Stomach (tissue), 9 donors: Measurements from ENCODE around the gene OBP2B. TPM values are rescaled to one million over a fixed set of nuclear protein-coding genes. Genes with fewer than 3 reads are reported as not detected.
A peak's percentile ranks its signal among the peaks of the same experiment; 100 is the strongest.

Experiments used
- DNase-seq, 2 donors: peaks; one replicate each; pipeline versions ENCODE4 v3.0.0 to v3.0.0-alpha.2; 2013 to 2019
- H3K27ac ChIP-seq, 5 donors: fragments of 200-600 bp in 4 of 5; sonication (generic) in 4 of 5; one replicate each; pipeline ENCODE4 v1.5.1; 2013 to 2019; ENCODE audit warnings: mild to moderate bottlenecking in 1 of 5, moderate library complexity in 1 of 5
- H3K27me3 ChIP-seq, 3 donors: fragments of 200-600 bp; sonication (generic); one replicate each; pipeline ENCODE4 v1.5.1; 2017 to 2019; ENCODE audit warnings: mixed run types in 1 of 3
- H3K36me3 ChIP-seq, 4 donors: fragments of 200-600 bp; sonication (generic); 1 replicate in 3 of 4; 2 replicates in 1 of 4; pipeline ENCODE4 v1.5.1; 2016 to 2019
- H3K4me1 ChIP-seq, 4 donors: fragments of 200-600 bp; sonication (generic); one replicate each; pipeline ENCODE4 v1.5.1; 2016 to 2019
- H3K4me3 ChIP-seq, 4 donors: fragments of 200-600 bp; sonication (generic) in 3 of 4; one replicate each; pipeline ENCODE4 v1.5.1; 2016 to 2019; ENCODE audit warnings: mild to moderate bottlenecking in 1 of 4
- H3K9me3 ChIP-seq, 4 donors: fragments of 200-600 bp; sonication (generic); one replicate each; pipeline ENCODE4 v1.5.1; 2016 to 2019
- CTCF ChIP-seq, 7 experiments: fragments of 450-650 bp in 4 of 7; fragments of 200-600 bp in 3 of 7; sonication (generic) in 3 of 7; IDR thresholded peaks; one replicate each; pipeline ENCODE4 v1.5.1; 2016 to 2019; ENCODE audit warnings: antibody characterized with exemption in 7 of 7, control low read depth in 2 of 7, mild to moderate bottlenecking in 1 of 7
- EP300 ChIP-seq: sonication (generic); formaldehyde crosslinking; IDR thresholded peaks from one replicate; pipeline ENCODE4 v1.6.1; 2017; ENCODE audit warnings: antibody characterized with exemption
- POLR2A ChIP-seq, 4 donors: fragments of 450-650 bp; IDR thresholded peaks; one replicate each; pipeline ENCODE4 v1.6.1; 2016; ENCODE audit warnings: antibody characterized with exemption in 4 of 4, control low read depth in 2 of 4, mild to moderate bottlenecking in 1 of 4, moderate library complexity in 1 of 4
- POLR2AphosphoS5 ChIP-seq, 3 donors: sonication (generic); formaldehyde crosslinking; IDR thresholded peaks; one replicate each; pipeline ENCODE4 v1.6.1; 2016; ENCODE audit warnings: antibody characterized with exemption in 3 of 3
- WGBS, 5 donors: extraction: QIAGEN DNeasy Blood & Tissue Kit in 3 of 5; methylation state at CpG; one replicate each; pipeline versions ENCODE4 v1.1.5 to v1.1.7; 2013 to 2018; 5-methylcytosine and 5-hydroxymethylcytosine counted together
- intact Hi-C: fragments of 100-400 bp; cut with DNase I; formaldehyde crosslinking; loops from one replicate; pipeline ENCODE4 v1.15.1; 2023; ENCODE audit warnings: low total_unique reads
- polyA plus RNA-seq, 3 donors: library from polyadenylated mRNA; stranded (reverse); fragments of 200-250 nt; gene quantifications; one replicate each; pipeline ENCODE4 v1.2.3, GENCODE V29; 2013
- total RNA-seq, 5 donors: library from RNA; depleted of rRNA; stranded (reverse); fragments of >200 nt; gene quantifications; one replicate each; pipeline versions ENCODE4 v1.1.0 to v1.2.3, GENCODE V29; 2014 to 2016
- donor health status: healthy with polysubstance abuse.
- donor health status: Bipolar disorder and iron deficiency.
- donor health status: healthy.

Gene OBP2B
- total and polyA plus RNA-seq, 8 donors: not detected

DNA sequence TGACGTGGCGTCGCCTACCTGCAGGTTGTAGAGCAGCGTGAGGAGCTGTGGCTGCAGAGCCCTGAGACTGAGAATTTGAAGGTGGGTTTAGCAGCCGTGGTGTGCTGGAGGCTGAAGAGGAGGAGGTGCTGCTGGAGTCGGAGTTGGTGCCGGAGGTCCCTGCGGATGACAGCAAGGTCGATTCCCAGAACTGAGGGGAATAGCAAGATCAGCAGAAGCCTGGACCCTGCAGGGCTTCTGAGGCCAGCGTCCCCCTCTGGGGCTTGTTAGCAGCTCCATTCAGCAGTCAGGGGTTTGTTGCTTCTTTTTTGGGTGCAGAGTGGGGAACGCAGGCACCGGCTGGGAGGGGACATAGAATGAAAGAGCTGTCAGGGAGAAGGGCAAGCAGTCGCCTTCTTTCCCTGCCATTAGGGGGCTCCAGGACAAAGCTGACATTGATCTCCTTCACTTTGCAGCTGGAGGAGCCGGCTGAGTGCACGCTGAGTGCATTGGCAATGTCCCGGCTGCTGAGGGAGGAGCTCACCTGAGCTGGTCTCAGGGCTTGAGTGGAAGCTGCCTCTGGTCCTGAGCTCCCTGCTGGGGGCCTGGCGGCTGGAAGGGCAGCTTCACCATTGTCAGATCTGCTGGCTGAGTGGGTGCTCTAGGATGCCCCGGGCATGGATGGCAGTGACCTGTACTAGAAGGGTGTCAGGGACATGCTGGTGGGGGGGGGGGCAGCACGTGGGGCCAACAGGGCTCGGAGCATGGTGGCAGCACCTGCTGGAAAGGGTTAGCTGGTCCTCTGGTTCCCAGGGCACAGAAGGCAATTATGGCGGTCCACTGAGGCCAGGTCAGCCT lies 20.8 kb downstream of the OBP2B start:
- DNase-seq: peak in 1 of 2 donors; percentile 71
- H3K4me1 ChIP-seq: peaks cover 0 to 11% (median 6%) of the 10 kb centered on the region in 4 donors

GRCh38 chr9:133187561-133188005 lies 21.5 kb downstream of the OBP2B start:
- intact Hi-C loops: loop anchor here (5.0 to 10.0 kb wide), 2 partner anchors 140 to 297 kb away; no protein-coding TSS in a partner anchor
- DNase-seq: no peak
- WGBS, 5 donors: 74 to 92% (median 83%) methylated on average over 9 to 10 of the region's 10 CpGs
- peaks cover 0 to 68% (median 16%) of the 10 kb centered on the region in 3 donors for H3K27me3 ChIP-seq
- peaks cover 0 to 11% (median 6%) of the 10 kb centered on the region in 4 donors for H3K4me1 ChIP-seq
- TF ChIP-seq POLR2AphosphoS5 (IDR thresholded peaks at IDR 0.05) (no peak), EP300 (no peak)
- no peaks in the 10 kb centered on the region for H3K36me3 ChIP-seq
- H3K9me3 ChIP-seq: no peaks in the 10 kb centered on the region
- H3K4me3 ChIP-seq: no peak overlapping the region
- H3K27ac ChIP-seq: no peak overlapping the region

More for the DNA sequence above, 20.8 kb downstream of the OBP2B start:
- H3K27ac ChIP-seq: no peak overlapping the region
- TF ChIP-seq POLR2AphosphoS5 (IDR thresholded peaks at IDR 0.05): no peak
- H3K9me3 ChIP-seq: no peaks in the 10 kb centered on the region
- H3K36me3 ChIP-seq: no peaks in the 10 kb centered on the region
- WGBS, 5 donors: 48 to 57% (median 51%) methylated on average over 20 to 21 of the region's 21 CpGs
- H3K27me3 ChIP-seq: peaks cover 0 to 67% (median 16%) of the 10 kb centered on the region in 3 donors
- intact Hi-C loops: loop anchor here (5.0 to 10.0 kb wide), 2 partner anchors 139 to 297 kb away; no protein-coding TSS in a partner anchor
- no peak overlapping the region for H3K4me3 ChIP-seq

DNA sequence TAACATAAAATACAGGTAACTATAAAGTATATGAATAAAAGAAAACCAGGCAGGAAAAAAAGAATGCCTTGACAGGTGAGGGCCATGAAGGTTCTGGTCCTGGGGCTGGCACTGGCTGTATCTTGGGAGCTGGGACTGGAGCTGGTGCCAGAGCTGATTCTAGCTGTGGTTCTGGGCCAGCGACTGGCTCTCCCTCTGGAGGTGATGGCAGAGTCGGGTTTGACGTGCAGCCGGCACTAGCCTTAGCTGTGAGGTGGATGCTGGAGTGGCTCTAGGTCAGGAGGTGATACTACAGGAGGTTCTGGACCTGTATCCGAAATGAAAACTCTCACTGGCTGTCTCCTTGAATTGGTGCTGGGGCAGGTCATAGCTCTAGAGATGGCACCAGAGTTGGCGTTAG lies 22.3 kb downstream of the OBP2B start:
- peaks cover 0 to 11% (median 6%) of the 10 kb centered on the region in 4 donors for H3K4me1 ChIP-seq
- H3K27me3 ChIP-seq: peaks cover 0 to 67% (median 22%) of the 10 kb centered on the region in 3 donors
- no peak overlapping the region for H3K27ac ChIP-seq
- intact Hi-C loops: loop anchor here (5.0 to 10.0 kb wide), 2 partner anchors 141 to 298 kb away; no protein-coding TSS in a partner anchor
- H3K36me3 ChIP-seq: no peaks in the 10 kb centered on the region
- no peak for DNase-seq
- no peaks in the 10 kb centered on the region for H3K9me3 ChIP-seq
- H3K4me3 ChIP-seq: no peak overlapping the region
- TF ChIP-seq POLR2AphosphoS5 (IDR thresholded peaks at IDR 0.05) (no peak), POLR2A (IDR thresholded peaks at IDR 0.05) (no peak), CTCF (IDR thresholded peaks at IDR 0.05) (no peak), EP300 (no peak)
- WGBS, 5 donors: 87 to 95% (median 89%) methylated on average over 3 to 6 of the region's 6 CpGs

GRCh38 chr9:133184971-133185370 lies 24.1 kb downstream of the OBP2B start:
- no peak overlapping the region for H3K4me3 ChIP-seq
- peaks cover 0 to 62% (median 22%) of the 10 kb centered on the region in 3 donors for H3K27me3 ChIP-seq
- no peak overlapping the region for H3K27ac ChIP-seq
- H3K9me3 ChIP-seq: no peaks in the 10 kb centered on the region
- peaks cover 0 to 11% (median 6%) of the 10 kb centered on the region in 4 donors for H3K4me1 ChIP-seq
- TF ChIP-seq POLR2AphosphoS5 (IDR thresholded peaks at IDR 0.05): peak in 1 of 3 donors; percentile 35
- TF ChIP-seq EP300: no peak
- no peak for TF ChIP-seq POLR2A (IDR thresholded peaks at IDR 0.05)
- peak in 5 of 7 experiments; percentile 30 to 49 (median 47) for TF ChIP-seq CTCF (IDR thresholded peaks at IDR 0.05)
- no peaks in the 10 kb centered on the region for H3K36me3 ChIP-seq
- intact Hi-C loops: loop anchor here (5.0 to 10.0 kb wide), 2 partner anchors 142 to 300 kb away; no protein-coding TSS in a partner anchor
- peak; percentile 46 to 88 for DNase-seq
- 3 to 10% (median 5%) methylated on average over 7 of the region's 8 CpGs for WGBS, 5 donors

DNA sequence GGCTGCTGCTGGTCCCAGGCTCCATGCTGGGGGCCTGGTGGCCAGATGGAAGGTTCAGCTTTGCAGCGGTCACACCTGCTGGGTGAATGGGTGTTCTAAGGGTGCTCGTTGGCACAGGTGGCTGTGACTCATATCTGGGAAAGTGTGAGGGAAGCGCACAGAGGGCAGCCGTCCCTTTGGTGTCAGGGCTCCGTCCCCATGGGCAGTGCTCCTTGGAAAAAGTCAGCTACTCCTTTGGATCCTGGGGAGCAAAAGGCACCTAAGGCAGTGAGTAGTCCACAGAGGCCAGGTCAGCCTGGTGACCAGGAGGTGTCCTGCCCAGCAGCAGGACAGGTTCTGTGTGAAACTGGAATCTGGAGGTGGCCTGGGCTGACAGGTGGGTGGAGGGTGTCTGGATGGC lies 26.9 kb downstream of the OBP2B start:
- Histone ChIP-seq H3K36me3 (no peaks in the 10 kb centered on the region), H3K27ac (no peak overlapping the region), H3K4me1 (peaks cover 0 to 11% (median 6%) of the 10 kb centered on the region in 4 donors), H3K4me3 (no peak overlapping the region), H3K27me3 (peaks cover 0 to 42% (median 6%) of the 10 kb centered on the region in 3 donors), H3K9me3 (no peaks in the 10 kb centered on the region)
- 71 to 84% (median 80%) methylated on average over 5 of the region's 5 CpGs for WGBS, 5 donors
- no peak for DNase-seq
- no peak for TF ChIP-seq EP300
- TF ChIP-seq POLR2A (IDR thresholded peaks at IDR 0.05): no peak
- no peak for TF ChIP-seq CTCF (IDR thresholded peaks at IDR 0.05)
- no peak for TF ChIP-seq POLR2AphosphoS5 (IDR thresholded peaks at IDR 0.05)
- intact Hi-C loops: loop anchor here (10.0 kb wide), 1 partner anchor 303 kb away; no protein-coding TSS in a partner anchor
